Fibroblast of lung (primary cell): Measurements from ENCODE around the gene CD109. TPM values are rescaled to one million over a fixed set of nuclear protein-coding genes. Genes with fewer than 3 reads are reported as not detected.

ENCODE experiments used
- DNase-seq, 2 donors: peaks; one replicate each; pipeline versions ENCODE4 v3.0.0 to v3.0.0-alpha.2; 2010; ENCODE audit warnings: low read depth in 2 of 2
- H2AFZ ChIP-seq: 2 replicates; pipeline ENCODE4 v1.5.1; 2012; ENCODE audit warnings: low read length, control low read depth, inconsistent platforms
- H3K27ac ChIP-seq: 2 replicates; pipeline ENCODE4 v1.5.1; 2011; ENCODE audit warnings: low read length, control low read depth; ENCODE audit not compliant: insufficient read depth
- H3K27me3 ChIP-seq: 2 replicates; pipeline ENCODE4 v1.5.1; 2011; ENCODE audit warnings: mild to moderate bottlenecking, low read length; ENCODE audit not compliant: control insufficient read depth, insufficient read depth
- H3K36me3 ChIP-seq: 2 replicates; pipeline ENCODE4 v1.5.1; 2011; ENCODE audit warnings: low read length; ENCODE audit not compliant: control insufficient read depth, insufficient read depth
- H3K4me1 ChIP-seq: 2 replicates; pipeline ENCODE4 v1.5.1; 2011; ENCODE audit warnings: low read length; ENCODE audit not compliant: control insufficient read depth, insufficient read depth; ENCODE audit errors: extremely low read depth
- H3K4me2 ChIP-seq: 2 replicates; pipeline ENCODE4 v1.5.1; 2011; ENCODE audit warnings: low read length, control low read depth; ENCODE audit not compliant: insufficient read depth; ENCODE audit errors: extremely low read depth
- H3K4me3 ChIP-seq, 4 experiments: fragments of 200-600 bp in 1 of 4; sonication (generic) in 1 of 4; replicated peaks in 1 of 4; 2 replicates each; pipeline ENCODE4 v1.5.1; 2011 to 2016; ENCODE audit warnings: low read length in 4 of 4, low read depth in 3 of 4, mild to moderate bottlenecking in 3 of 4, control low read depth in 2 of 4, inconsistent platforms in 1 of 4, mixed read lengths in 1 of 4; ENCODE audit not compliant: insufficient read depth in 1 of 4; ENCODE audit errors: control extremely low read depth in 1 of 4
- H3K79me2 ChIP-seq: 2 replicates; pipeline ENCODE4 v1.5.1; 2012; ENCODE audit warnings: mild to moderate bottlenecking, low read length, inconsistent platforms; ENCODE audit not compliant: control insufficient read depth, insufficient read depth
- H3K9ac ChIP-seq: 2 replicates; pipeline ENCODE4 v1.5.1; 2011; ENCODE audit warnings: mild to moderate bottlenecking, low read length, control low read depth; ENCODE audit not compliant: insufficient read depth
- H3K9me3 ChIP-seq: 2 replicates; pipeline ENCODE4 v1.5.1; 2012; ENCODE audit warnings: low read depth, low read length; ENCODE audit not compliant: control insufficient read depth, insufficient read depth
- H4K20me1 ChIP-seq: 2 replicates; pipeline ENCODE4 v1.5.1; 2011; ENCODE audit warnings: low read length; ENCODE audit not compliant: control insufficient read depth, insufficient read depth; ENCODE audit errors: extremely low read depth
- CTCF ChIP-seq, 2 donors: IDR thresholded peaks in 1 of 2; conservative IDR thresholded peaks in 1 of 2; 1 replicate in 1 of 2; 2 replicates in 1 of 2; pipeline ENCODE4 v1.5.1; 2011 to 2012; ENCODE audit warnings: low read length in 2 of 2, control low read depth in 1 of 2, inconsistent platforms in 1 of 2, low read depth in 1 of 2, mild to moderate bottlenecking in 1 of 2
- EZH2 ChIP-seq: IDR thresholded peaks from 2 replicates; pipeline ENCODE4 v1.5.1; 2012; ENCODE audit warnings: low read length, control low read depth, mild to moderate bottlenecking; ENCODE audit errors: missing control alignments
- polyA plus RNA-seq, 2 donors: library from polyadenylated mRNA; depleted of rRNA in 1 of 2; stranded (reverse) in 1 of 2; unstranded in 1 of 2; fragments of >200 nt; gene quantifications; 2 replicates each; pipeline ENCODE4 v1.2.1, GENCODE V29; 2011 to 2012; ENCODE audit warnings: missing spikeins in 1 of 2
- total RNA-seq: library from RNA; depleted of rRNA; stranded (reverse); fragments of >200 nt; gene quantifications from 2 replicates; pipeline ENCODE4 v1.2.1, GENCODE V29; 2014

CD109 gene
- total and polyA plus RNA-seq, 2 donors (not counting 1 experiment from before 2014, with no cell fraction given) = 48.4 to 51.2 TPM

DNA sequence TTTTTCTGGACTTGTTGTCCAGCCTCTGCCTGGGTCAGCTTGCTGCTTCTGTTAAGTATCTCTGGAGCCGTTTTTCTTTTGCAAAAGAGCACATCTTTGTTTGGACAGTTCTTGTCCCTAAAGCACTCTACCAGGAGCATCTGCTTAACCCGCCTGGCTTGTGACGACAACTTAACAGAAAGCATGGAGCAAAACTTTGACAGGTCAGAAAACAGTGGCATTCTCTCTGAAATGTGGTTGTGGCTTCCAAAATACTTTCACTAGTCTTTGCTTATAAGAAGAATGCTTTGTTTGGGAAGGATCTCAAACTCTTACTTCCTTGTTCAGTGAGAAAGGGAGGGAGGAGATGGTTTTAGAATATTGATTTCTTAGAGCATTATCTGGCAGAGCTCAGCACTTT is 47.6 kb downstream of the CD109 start:
- Histone ChIP-seq H3K4me3 (no peak overlapping the region), H3K36me3 (no peaks in the 10 kb centered on the region), H3K9me3 (no peaks in the 10 kb centered on the region), H3K27me3 (no peaks in the 10 kb centered on the region), H4K20me1 (no peaks in the 10 kb centered on the region), H2AFZ (no peak overlapping the region), H3K79me2 (no peaks in the 10 kb centered on the region), H3K4me1 (no peaks in the 10 kb centered on the region), H3K27ac (no peak overlapping the region), H3K9ac (no peak overlapping the region), H3K4me2 (no peak overlapping the region)
- DNase-seq = peak in 1 of 2 donors; percentile 32
- TF ChIP-seq EZH2 = no peak
- TF ChIP-seq CTCF (conservative IDR thresholded peaks at IDR 0.05 in 1 of 2, IDR thresholded peaks at IDR 0.05 in 1 of 2; ENCODE audit: low read depth in 1 of 2, low read length in 2 of 2) = no peak

DNA sequence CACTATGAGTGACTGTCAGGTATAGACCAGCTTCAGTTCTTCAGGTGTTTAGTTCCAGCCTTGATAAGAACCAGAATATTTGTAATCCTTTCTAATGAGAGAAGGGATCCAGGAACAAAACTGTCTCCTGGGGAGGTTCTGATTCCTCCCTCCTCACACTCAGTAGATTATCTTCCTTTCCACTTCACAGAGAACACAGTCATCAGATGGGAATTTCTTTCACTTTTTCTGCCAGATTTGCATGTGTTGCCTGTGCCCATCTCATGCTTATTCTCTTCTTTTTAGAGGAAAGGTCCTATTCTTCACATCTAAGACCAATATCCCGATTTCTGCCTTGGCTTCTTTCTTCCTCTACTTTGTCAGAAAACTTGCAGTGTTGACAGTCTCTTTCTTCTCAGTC is 50.8 kb downstream of the CD109 start:
- H3K36me3 ChIP-seq = no peaks in the 10 kb centered on the region
- no peaks in the 10 kb centered on the region for H3K27me3 ChIP-seq
- H4K20me1 ChIP-seq = no peaks in the 10 kb centered on the region
- H3K79me2 ChIP-seq = no peaks in the 10 kb centered on the region
- no peak overlapping the region for H3K4me3 ChIP-seq
- H2AFZ ChIP-seq = no peak overlapping the region
- peak; percentile 27 to 53 for DNase-seq
- no peak overlapping the region for H3K4me2 ChIP-seq
- H3K4me1 ChIP-seq = no peaks in the 10 kb centered on the region
- no peak for TF ChIP-seq EZH2
- TF ChIP-seq CTCF (conservative IDR thresholded peaks at IDR 0.05 in 1 of 2, IDR thresholded peaks at IDR 0.05 in 1 of 2; ENCODE audit: low read depth in 1 of 2, low read length in 2 of 2) = no peak
- H3K27ac ChIP-seq = no peak overlapping the region
- H3K9me3 ChIP-seq = no peaks in the 10 kb centered on the region
- no peak overlapping the region for H3K9ac ChIP-seq

DNA sequence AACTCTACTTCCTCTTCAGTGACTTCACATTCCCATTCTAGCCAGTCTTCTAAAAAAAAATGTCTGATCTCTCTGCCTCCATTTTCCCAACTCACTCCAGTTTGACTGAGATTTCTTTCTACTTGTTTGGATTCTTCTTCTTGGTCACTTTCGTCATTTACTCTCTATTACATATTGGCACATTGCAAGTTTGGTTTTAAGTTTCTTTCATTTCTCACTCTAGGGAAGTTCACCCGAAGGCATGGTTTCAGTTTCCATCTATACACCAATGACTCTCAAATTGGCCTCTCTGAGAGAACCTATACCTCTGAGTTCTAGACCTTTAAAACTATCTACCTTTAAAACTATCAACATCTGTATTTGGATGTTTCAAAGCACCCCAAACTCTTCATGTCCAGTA is 51.3 kb downstream of the CD109 start:
- Histone ChIP-seq H3K9me3 (no peaks in the 10 kb centered on the region), H3K27me3 (no peaks in the 10 kb centered on the region), H3K4me2 (no peak overlapping the region), H3K27ac (no peak overlapping the region), H3K9ac (no peak overlapping the region), H3K79me2 (no peaks in the 10 kb centered on the region), H3K4me3 (no peak overlapping the region), H4K20me1 (no peaks in the 10 kb centered on the region), H3K4me1 (no peaks in the 10 kb centered on the region), H2AFZ (no peak overlapping the region), H3K36me3 (no peaks in the 10 kb centered on the region)
- no peak for TF ChIP-seq CTCF (conservative IDR thresholded peaks at IDR 0.05 in 1 of 2, IDR thresholded peaks at IDR 0.05 in 1 of 2; ENCODE audit: low read depth in 1 of 2, low read length in 2 of 2)
- TF ChIP-seq EZH2 = no peak
- no peak for DNase-seq
